ENCODE data around the gene CIZ1.

The CIZ1 gene

GRCh38 chr9:128203024-128203706 is 11.8 kb upstream of the CIZ1 start, which contains the start of gene DNM1:
DNM1 (plus strand) TSS chr9:128203379; CDS start chr9:128203471, 92 bp downstream.
- DNase-seq (ENCODE audit: low read depth), result no peak
- TF ChIP-seq, protein P1, sequence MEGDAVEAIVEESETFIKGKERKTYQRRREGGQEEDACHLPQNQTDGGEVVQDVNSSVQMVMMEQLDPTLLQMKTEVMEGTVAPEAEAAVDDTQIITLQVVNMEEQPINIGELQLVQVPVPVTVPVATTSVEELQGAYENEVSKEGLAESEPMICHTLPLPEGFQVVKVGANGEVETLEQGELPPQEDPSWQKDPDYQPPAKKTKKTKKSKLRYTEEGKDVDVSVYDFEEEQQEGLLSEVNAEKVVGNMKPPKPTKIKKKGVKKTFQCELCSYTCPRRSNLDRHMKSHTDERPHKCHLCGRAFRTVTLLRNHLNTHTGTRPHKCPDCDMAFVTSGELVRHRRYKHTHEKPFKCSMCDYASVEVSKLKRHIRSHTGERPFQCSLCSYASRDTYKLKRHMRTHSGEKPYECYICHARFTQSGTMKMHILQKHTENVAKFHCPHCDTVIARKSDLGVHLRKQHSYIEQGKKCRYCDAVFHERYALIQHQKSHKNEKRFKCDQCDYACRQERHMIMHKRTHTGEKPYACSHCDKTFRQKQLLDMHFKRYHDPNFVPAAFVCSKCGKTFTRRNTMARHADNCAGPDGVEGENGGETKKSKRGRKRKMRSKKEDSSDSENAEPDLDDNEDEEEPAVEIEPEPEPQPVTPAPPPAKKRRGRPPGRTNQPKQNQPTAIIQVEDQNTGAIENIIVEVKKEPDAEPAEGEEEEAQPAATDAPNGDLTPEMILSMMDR (IDR thresholded peaks at IDR 0.05; ENCODE audit: low read depth, low read length, missing control alignments), result peak; percentile 66
- H3K4me3 ChIP-seq (ENCODE audit: low read depth, low read length), result peak within 1 kb of the TSS; percentile 62
- in situ Hi-C loops (cut with HindIII; ENCODE audit: low sequenced_read_pairs), result no loop called here

- TF ChIP-seq, protein P1 (IDR thresholded peaks at IDR 0.05; ENCODE audit: low read depth, low read length, missing control alignments), result no peak
- in situ Hi-C loops (cut with HindIII; ENCODE audit: low sequenced_read_pairs), result no loop called here
- H3K4me3 ChIP-seq (ENCODE audit: low read depth, low read length), result no peak overlapping the region
- no peak for DNase-seq (ENCODE audit: low read depth)
Measured at GRCh38 chr9:128202648-128203023, 11.3 kb upstream of the CIZ1 start.

DNA sequence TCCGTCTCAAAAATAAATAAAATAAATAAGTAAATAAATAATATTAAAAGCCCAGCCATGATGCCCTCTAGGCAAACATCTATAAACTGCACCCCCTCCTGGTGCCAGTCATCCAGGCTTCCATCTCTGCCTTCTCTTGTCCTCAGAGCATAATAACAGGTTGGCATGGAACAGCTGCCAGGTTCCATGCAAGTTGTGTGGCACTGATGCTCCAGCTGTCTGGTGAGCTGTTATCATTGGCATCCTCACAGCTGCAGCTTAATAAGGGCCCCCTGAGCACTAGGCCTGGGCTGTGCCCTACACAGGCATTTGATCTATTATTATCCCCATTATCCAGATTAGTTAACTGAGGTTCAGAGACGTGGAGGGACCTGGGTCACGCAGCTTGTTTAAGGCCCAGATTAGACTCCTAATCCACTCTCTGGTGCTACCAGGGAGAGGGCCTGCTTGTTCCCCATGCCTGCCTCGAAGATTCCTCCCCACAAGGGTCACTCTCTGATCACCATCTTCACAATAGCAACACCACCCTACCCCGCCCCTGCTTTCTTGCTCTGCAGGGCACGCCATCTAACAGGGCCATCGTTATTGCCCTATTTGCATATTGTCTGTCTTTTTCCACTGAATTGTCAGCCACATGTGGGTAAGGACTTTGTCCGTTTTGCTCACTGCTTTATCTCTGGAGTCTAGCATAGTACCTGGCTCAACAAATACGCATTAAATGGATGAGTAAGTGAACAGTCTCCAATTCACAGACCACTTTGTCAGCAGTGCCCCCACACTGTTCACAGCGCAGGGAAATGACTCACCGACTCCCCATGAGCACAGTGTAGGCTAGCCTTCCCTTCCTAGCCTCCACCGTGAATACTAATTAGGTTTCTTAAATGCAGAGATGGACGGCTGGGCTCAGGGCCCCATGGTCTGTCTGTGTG is 10.3 kb upstream of the CIZ1 start:
- in situ Hi-C loops (cut with HindIII; ENCODE audit: low sequenced_read_pairs), result no loop called here
- H3K4me3 ChIP-seq (ENCODE audit: low read depth, low read length), result no peak overlapping the region
- TF ChIP-seq, protein P1 (IDR thresholded peaks at IDR 0.05; ENCODE audit: low read depth, low read length, missing control alignments), result no peak
- DNase-seq (ENCODE audit: low read depth), result peak; percentile 74

DNA sequence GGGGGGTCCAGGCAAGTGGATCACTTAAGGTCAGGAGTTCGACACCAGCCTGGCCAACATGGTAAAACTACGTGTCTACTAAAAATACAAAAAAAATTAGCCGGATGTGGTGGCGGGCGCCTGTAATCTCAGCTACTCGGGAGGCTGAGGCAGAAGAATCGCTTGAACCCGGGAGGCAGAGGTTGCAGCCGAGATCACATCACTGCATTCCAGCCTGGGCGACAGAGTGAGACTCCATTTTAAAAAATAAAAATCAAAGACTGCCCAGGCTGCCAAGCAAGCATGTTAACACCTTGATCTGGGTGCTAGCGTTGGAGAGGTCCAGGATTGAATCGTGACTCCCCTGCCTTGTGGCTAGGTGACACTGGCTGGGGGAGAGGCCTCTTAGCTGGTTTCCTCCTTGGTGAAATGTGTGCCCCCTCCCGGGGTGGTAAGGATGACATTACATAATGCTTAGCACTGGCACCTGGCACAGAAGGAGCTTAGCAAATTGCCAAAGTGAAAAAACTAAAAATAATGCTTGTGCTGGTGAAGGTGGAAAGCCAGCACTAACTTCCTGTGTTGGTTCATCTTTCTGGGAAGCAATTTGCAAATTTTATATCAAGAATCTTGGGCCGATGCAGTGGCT is 2.2 kb upstream of the CIZ1 start:
- no peak for DNase-seq (ENCODE audit: low read depth)
- H3K4me3 ChIP-seq (ENCODE audit: low read depth, low read length), result no peak overlapping the region
- in situ Hi-C loops (cut with HindIII; ENCODE audit: low sequenced_read_pairs), result no loop called here
- TF ChIP-seq, protein P1 (IDR thresholded peaks at IDR 0.05; ENCODE audit: low read depth, low read length, missing control alignments), result no peak

GRCh38 chr9:128192601-128193371 is 1.4 kb upstream of the CIZ1 start:
- H3K4me3 ChIP-seq (ENCODE audit: low read depth, low read length), result peak overlapping the region; percentile 19
- DNase-seq (ENCODE audit: low read depth), result no peak
- TF ChIP-seq, protein P1 (IDR thresholded peaks at IDR 0.05; ENCODE audit: low read depth, low read length, missing control alignments), result peak; percentile 14
- in situ Hi-C loops (cut with HindIII; ENCODE audit: low sequenced_read_pairs), result no loop called here
